ENCODE data around the gene LASP1NB.

Gene LASP1NB

GRCh38 chr17:38886643-38887010 lies 38.8 kb upstream of the LASP1NB start:
- TF ChIP-seq RAD21 (IDR thresholded peaks at IDR 0.05; ENCODE audit: low read depth): no peak
- TF ChIP-seq YY1 (IDR thresholded peaks at IDR 0.05; ENCODE audit: low read depth): no peak
- no peak for TF ChIP-seq FOXM1 (IDR thresholded peaks at IDR 0.05; ENCODE audit: borderline replicate concordance, low read depth)
- TF ChIP-seq MAX (IDR thresholded peaks at IDR 0.05): no peak
- TF ChIP-seq TCF12 (IDR thresholded peaks at IDR 0.05; ENCODE audit: low read depth): no peak
- no peak for TF ChIP-seq EGR1 (IDR thresholded peaks at IDR 0.05)
- TF ChIP-seq, protein P1, sequence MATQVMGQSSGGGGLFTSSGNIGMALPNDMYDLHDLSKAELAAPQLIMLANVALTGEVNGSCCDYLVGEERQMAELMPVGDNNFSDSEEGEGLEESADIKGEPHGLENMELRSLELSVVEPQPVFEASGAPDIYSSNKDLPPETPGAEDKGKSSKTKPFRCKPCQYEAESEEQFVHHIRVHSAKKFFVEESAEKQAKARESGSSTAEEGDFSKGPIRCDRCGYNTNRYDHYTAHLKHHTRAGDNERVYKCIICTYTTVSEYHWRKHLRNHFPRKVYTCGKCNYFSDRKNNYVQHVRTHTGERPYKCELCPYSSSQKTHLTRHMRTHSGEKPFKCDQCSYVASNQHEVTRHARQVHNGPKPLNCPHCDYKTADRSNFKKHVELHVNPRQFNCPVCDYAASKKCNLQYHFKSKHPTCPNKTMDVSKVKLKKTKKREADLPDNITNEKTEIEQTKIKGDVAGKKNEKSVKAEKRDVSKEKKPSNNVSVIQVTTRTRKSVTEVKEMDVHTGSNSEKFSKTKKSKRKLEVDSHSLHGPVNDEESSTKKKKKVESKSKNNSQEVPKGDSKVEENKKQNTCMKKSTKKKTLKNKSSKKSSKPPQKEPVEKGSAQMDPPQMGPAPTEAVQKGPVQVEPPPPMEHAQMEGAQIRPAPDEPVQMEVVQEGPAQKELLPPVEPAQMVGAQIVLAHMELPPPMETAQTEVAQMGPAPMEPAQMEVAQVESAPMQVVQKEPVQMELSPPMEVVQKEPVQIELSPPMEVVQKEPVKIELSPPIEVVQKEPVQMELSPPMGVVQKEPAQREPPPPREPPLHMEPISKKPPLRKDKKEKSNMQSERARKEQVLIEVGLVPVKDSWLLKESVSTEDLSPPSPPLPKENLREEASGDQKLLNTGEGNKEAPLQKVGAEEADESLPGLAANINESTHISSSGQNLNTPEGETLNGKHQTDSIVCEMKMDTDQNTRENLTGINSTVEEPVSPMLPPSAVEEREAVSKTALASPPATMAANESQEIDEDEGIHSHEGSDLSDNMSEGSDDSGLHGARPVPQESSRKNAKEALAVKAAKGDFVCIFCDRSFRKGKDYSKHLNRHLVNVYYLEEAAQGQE (IDR thresholded peaks at IDR 0.05; ENCODE audit: low read depth): no peak
- no peak for TF ChIP-seq TEAD4 (IDR thresholded peaks at IDR 0.05)
- no peak for TF ChIP-seq CREB1 (IDR thresholded peaks at IDR 0.05; ENCODE audit: low read depth)
- TF ChIP-seq CEBPB (IDR thresholded peaks at IDR 0.05): no peak
- TF ChIP-seq USF1 (IDR thresholded peaks at IDR 0.05): no peak
- no peak for TF ChIP-seq NFIC (IDR thresholded peaks at IDR 0.05)
- no peak for TF ChIP-seq ZBTB7A (IDR thresholded peaks at IDR 0.05; ENCODE audit: low read depth)
- no peak for TF ChIP-seq TAF1 (IDR thresholded peaks at IDR 0.05; ENCODE audit: low read depth)

DNA sequence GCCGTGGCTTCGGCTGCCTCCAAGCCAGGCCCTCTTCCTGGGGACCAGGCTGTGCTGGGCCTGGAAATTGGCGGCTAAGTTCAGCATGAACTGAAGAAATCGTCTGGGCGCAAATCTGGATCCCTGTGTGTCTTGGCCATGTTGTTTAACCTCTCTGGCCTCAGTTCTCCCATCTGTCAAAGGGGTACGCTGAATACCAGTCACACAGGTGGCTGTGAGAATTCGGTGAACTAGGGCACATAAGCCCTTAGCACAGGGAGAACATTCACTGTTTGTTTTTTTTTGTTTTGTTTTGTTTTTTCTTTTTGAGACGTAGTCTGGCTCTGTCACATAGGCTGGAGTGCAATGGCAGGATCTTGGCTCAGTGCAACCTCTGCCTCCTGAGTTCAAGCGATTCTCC lies 36.6 kb upstream of the LASP1NB start:
- TF ChIP-seq RAD21 (IDR thresholded peaks at IDR 0.05; ENCODE audit: low read depth) (no peak), MAX (IDR thresholded peaks at IDR 0.05) (no peak), CREB1 (IDR thresholded peaks at IDR 0.05; ENCODE audit: low read depth) (no peak), TEAD4 (IDR thresholded peaks at IDR 0.05) (no peak), NFIC (IDR thresholded peaks at IDR 0.05) (no peak), FOXM1 (IDR thresholded peaks at IDR 0.05; ENCODE audit: borderline replicate concordance, low read depth) (no peak), EP300 (IDR thresholded peaks at IDR 0.05; ENCODE audit: borderline replicate concordance) (no peak), TAF1 (IDR thresholded peaks at IDR 0.05; ENCODE audit: low read depth) (no peak), YY1 (IDR thresholded peaks at IDR 0.05; ENCODE audit: low read depth) (no peak), EGR1 (IDR thresholded peaks at IDR 0.05) (no peak), USF1 (IDR thresholded peaks at IDR 0.05) (no peak), ZBTB7A (IDR thresholded peaks at IDR 0.05; ENCODE audit: low read depth) (no peak)
- TF ChIP-seq, protein P1 (IDR thresholded peaks at IDR 0.05; ENCODE audit: low read depth): no peak

DNA sequence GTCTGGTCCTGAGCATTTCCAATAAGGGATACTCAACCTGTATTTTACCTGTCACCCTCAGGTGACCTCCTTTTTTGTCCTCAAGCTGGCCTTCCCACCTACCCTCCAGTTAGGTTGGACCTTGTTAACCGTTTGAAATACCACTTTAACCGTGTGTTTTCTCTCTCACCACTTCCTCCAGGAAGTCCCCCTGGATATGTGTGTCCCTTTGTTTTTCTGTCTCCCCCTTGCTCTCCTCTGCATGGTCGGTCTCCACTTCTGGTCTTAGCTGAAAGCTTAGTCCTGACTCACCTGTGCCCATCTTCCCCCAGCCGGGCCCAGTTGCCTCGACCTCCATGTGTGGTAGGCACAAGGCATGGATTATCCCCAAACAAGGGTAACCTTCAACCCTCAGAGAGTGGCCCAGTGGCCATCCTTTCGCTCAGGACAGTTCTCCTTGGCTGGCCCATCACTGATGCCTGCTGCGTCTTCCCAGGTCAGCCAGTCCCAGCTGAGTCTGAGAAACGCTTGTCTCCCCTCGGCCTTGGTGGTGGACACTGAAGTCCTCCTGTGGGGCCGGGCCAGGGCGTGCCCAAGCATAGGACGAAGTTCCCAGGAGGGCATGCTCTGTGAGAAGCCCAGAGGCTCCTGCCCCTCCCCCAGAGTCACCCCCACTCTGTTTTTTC lies 35.5 kb upstream of the LASP1NB start:
- no peak for TF ChIP-seq TAF1 (IDR thresholded peaks at IDR 0.05; ENCODE audit: low read depth)
- TF ChIP-seq FOXM1 (IDR thresholded peaks at IDR 0.05; ENCODE audit: borderline replicate concordance, low read depth): no peak
- no peak for TF ChIP-seq CREB1 (IDR thresholded peaks at IDR 0.05; ENCODE audit: low read depth)
- TF ChIP-seq, protein P1 (IDR thresholded peaks at IDR 0.05; ENCODE audit: low read depth): no peak
- no peak for TF ChIP-seq TCF12 (IDR thresholded peaks at IDR 0.05; ENCODE audit: low read depth)
- TF ChIP-seq USF1 (IDR thresholded peaks at IDR 0.05): no peak
- no peak for TF ChIP-seq EGR1 (IDR thresholded peaks at IDR 0.05)
- TF ChIP-seq EP300 (IDR thresholded peaks at IDR 0.05; ENCODE audit: borderline replicate concordance): no peak
- no peak for TF ChIP-seq TEAD4 (IDR thresholded peaks at IDR 0.05)
- no peak for TF ChIP-seq CEBPB (IDR thresholded peaks at IDR 0.05)
- TF ChIP-seq NFIC (IDR thresholded peaks at IDR 0.05): no peak
- no peak for TF ChIP-seq RAD21 (IDR thresholded peaks at IDR 0.05; ENCODE audit: low read depth)
- no peak for TF ChIP-seq YY1 (IDR thresholded peaks at IDR 0.05; ENCODE audit: low read depth)

GRCh38 chr17:38890410-38890746 lies 35.0 kb upstream of the LASP1NB start:
- TF ChIP-seq, protein P1 (IDR thresholded peaks at IDR 0.05; ENCODE audit: low read depth): no peak
- TF ChIP-seq FOXM1 (IDR thresholded peaks at IDR 0.05; ENCODE audit: borderline replicate concordance, low read depth) (no peak), CEBPB (IDR thresholded peaks at IDR 0.05) (no peak)
